SIG-M5 treated with dmso at 0.1 percent for 504 hours (cell line): ENCODE data around the gene TNP2.

Source experiments
- DNase-seq: peaks from one replicate; lab custom pipeline; 2025; ENCODE audit not compliant: unreplicated experiment; lab: John Stamatoyannopoulos, UW

The TNP2 gene

DNA sequence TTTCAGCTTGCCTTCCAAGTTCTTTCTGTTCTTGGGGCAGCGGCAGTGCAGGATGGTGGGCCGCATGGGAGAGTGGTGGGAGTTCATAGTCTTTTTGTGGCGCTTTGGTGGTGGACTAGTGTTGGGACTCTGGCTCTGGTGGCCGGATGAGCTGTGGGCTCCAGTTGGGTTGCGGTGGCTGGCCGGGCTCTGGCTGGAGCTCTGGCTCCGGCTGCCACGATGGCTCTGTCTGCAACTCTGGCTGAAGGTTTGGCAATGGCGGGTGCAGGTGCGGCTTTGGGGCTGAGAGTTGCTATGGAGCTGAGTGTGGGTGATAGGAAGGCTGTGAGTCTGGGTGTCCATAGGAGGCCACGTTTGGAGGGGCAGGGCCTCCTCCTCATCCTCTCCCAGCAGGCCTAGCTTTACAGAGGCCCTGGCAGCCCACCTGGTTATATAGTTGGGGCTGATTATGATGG, at the start of gene TNP2:
TSS of gene TNP2 (minus strand) at position 405 of the 455 bp plus-strand sequence. CDS start at position 342, 63 bp downstream.
- no peak for DNase-seq

DNA sequence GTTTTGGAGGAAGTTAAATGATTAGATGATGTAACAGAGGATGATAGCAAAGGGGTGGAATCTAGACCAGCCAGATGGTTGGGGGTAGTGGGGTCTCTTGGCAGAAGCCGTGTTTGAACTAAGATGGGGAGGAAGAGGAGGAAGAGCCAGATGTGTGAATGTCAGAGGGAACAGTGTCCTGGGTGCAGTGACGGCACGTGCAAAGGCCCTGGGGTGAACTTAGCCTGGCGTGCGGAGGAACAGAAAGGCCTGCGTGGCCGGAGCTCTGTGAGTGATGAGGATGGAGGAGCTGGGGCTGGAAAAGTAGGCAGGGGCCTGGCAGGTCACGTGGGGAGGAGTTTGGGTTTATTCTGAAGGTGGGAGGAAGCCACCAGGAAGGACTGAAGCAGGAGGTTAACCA, 49.7 kb upstream of the TNP2 start:
- no peak for DNase-seq

DNA sequence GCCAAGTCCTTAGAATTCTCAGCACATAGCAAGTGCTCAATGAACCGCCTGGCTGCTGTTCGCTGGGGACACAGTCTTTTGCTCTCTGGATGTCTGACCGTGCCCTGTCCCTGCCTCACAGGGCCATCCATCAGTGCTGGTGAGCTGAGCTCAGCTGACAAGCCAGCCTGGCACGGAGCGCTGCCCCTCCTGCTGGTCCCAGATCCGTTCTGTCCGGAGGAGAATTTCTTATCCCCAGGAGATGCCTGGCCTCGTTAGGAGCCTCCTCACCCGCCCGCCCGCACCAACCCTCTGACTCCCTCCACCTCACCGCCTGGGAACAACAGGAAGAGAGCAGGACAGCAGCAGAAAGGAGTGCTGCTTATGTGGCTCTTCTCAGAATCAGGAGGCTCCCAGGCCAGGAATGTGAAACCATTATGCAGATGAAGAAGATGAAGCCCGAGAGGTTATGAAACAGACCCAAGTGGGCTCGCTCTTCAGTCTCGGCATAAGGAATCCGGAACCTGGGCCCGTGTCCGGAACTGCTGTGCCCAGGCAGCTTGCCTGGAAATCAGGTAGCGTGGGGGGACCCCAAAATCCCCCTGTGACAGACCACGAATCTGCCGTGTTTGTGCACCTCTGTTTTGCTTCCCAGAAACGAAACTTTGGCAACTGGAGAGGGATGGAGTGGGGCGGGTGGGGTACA, 47.3 kb upstream of the TNP2 start:
- no peak for DNase-seq

DNA sequence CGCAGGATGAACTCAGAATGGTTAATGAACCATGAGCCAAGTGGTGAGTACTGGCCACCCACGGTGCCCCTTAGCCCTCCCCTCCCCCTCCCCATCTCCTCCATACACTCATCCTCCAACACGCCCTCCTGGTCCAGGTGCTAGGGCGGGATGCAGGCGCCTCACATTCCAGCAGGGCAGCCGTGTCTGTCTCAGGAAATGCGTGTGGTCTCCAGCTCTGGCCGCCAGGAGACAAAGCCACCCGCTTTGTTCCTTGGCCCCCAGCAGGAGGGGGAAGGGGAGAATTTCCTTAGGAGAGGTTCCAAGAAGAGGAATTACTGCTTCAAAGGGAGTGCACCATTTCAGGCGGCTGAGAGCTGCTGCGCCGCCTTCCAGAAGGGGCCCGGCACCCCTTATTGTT, 46.4 kb upstream of the TNP2 start:
- DNase-seq, result no peak

- DNase-seq, result no peak
These were observed 45.3 kb upstream of the TNP2 start for GRCh38 chr16:11314309-11314894.

DNA sequence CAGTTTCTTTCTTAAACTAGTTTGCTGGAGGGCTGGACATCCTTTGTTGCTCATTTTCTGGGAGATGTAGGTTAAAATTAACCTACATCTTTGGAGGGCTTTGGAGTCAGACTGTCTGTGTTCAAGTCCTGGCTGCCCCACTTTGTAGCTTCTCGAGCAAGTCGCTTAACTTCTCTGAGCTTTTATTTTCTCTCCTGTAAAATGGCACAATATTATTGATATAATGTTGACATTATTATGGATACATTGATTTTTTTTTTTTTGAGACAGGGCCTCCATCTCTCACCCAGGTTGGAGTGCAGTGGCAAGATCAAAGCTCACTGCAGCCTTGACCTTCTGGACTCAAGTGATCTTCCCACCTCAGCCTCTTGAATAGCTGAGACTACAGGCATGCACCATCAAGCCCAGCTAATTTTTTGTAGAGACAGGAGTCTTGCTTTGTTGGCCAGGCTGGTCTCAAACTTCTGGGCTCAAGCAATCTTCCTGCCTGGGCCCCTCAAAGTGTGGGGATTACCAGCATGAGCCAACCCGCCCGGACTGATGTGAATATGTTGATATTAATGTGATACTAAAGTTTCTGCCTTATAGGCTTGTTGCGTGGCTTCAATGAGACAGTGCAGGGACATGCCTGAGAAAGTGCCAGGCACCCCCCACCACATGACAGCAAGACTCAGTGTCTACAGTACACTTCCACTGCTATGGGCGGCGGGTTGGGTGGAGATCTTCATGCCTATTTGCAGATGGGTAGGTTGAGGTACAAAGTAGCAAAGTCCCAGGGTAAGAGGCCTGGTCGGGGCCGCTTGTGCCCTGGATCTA, 44.6 kb upstream of the TNP2 start:
- no peak for DNase-seq

GRCh38 chr16:11312718-11313492, 43.8 kb upstream of the TNP2 start:
- no peak for DNase-seq

DNA sequence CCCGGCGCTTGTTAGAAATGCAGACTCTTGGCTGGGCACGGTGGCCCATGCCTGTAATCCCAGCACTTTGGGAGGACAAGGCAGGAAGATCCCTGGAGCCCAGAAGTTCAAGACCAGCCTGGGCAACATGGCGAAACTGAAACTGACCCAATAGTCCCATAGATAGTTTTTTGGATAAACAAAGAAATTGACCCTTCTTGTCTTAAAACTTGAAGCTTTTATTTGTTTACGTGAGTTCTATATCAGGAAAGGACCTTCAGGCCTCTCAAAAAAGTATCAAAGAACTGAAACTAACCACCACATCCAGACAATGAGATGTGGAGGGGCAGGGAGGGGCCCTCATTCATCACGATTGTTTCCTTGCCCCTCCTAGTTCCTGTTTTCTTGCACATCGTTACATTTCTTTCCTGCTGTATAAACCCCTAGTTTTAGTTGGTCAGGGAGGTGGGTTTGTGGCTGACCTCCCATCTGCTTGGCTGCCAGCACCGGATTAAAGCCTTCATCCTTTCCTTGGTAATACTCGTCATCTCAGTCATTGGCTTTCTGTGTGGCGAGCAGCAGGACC, 42.0 kb upstream of the TNP2 start:
- DNase-seq, result peak; percentile 89

GRCh38 chr16:11310634-11310977, 41.5 kb upstream of the TNP2 start:
- DNase-seq, result no peak

- DNase-seq, result no peak
These were observed 40.9 kb upstream of the TNP2 start for GRCh38 chr16:11309895-11310633.

GRCh38 chr16:11308493-11309283, 39.6 kb upstream of the TNP2 start:
- DNase-seq, result no peak

DNA sequence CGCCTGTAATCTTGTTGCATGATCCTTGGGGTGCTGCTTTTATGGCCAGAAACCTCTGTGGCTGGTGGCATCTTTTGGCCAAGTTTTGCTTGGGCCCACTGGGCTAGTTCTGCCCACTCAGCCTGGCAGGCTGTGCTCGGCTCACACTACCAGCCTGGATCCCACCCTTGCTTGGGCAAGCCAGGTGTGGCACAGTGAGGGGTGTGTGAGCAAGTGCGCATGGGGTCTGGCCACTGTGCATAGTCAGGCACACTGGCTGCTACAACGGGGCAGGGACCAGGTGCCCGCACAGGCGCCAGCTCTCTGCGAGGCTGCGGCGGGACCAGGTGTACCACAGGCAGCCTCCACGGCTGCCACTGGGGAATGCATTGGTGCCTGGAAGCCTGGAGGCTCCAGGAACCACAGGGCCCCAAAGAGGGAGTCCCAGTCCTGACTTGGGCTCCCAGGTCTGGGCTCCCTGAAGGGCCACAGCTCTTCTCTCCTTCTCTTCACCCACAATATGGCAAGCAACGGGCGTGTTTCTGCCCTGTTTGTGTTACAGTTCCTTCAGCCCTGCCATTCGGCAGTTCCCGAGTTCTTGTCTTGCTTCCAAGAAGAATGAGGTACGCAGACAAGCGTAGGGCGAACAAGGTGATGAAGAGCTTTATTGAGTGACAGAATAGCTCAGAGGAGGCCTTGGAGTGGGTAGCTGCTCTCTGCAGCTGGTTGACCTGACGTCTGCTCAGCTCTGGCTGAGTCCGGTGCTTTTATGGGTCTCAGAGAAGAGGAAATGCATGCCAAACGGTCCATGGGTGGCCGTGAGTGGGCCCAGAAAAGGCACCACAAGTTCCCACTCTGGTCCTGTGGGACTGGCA, 38.7 kb upstream of the TNP2 start:
- no peak for DNase-seq

DNA sequence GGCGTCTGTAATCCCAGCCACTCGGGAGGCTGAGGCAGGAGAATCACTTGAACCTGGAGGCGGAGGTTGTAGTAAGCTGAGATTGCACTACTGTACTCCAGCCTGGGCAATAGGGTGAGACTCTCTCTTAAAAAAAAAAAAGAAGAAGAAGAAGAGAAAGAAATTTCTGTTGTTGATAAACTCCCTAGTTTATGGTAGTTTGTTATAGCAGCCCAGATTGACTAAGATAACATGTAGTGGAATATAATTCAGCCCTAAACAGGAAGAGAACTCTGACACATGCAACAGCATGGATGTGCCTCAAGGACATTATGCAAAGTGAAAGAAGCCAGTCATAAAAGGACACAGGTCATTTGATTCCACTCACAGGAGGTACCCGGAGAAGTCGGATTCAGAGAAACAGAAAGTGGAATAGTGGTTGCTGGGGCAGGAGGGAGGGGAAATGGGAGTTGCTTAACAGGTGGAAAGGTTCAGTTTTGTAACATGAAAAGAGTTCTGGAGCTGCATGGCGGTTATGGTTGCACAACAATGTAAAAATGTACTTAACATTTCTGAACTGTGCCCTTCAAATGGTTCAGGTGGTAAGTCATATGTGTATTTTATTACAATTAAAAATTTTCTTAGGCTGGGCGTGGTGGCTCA, 38.0 kb upstream of the TNP2 start:
- peak; percentile 96 for DNase-seq

DNA sequence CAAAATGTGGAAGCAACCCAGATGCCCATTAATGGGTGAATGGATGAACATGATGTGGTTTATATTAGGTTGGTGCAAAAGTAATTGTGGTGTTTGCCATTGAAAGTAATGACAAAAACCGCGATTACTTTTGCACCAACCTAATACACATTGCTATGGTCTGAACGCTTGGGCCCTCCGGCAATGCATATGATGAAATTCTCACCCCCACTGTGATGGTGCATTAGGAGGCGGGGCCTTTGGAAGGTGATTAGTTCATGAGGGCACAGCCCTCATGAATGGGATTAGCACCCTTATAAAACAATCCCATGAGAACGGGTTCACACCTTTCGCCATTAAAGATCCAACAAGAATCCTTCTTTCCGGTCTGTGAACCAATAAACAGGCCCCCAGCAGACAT, 37.3 kb upstream of the TNP2 start:
- DNase-seq, result no peak

GRCh38 chr16:11303405-11304138, 34.4 kb upstream of the TNP2 start:
- peak; percentile 39 for DNase-seq

DNA sequence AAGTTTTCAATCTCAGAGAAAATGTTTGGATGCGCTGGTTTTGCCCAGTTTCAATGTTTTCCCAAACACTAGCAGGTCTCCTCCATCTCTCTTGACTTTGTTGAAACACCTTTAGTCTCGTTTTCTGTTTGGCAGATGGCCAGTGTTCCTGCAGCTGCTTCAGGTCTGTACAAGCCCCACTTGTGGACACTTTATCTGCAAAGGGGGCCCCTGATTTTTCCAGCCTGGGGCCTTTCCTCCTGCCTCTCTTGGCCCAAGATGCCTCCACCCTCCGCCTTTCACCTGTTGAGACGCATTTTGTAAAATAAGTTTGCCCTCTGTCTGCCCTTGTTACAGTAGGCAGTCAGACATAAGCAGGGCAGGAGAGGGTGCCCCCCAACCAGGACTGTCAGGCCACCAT, 33.9 kb upstream of the TNP2 start:
- DNase-seq, result no peak
